A673 (cell line): Measurements from ENCODE around the gene BAIAP2L1. TPM values are rescaled to one million over a fixed set of nuclear protein-coding genes. Genes with fewer than 3 reads are reported as not detected.

Source experiments
- BruUV-seq: library from RNA; stranded (reverse); fragments of 400-500 nt; replicated peaks from 2 replicates; lab custom pipeline; 2021; lab: Mats Ljungman, UMichigan
- CTCF ChIA-PET: fragments of 300-600 bp; sonication (Branson Sonifier 250); formaldehyde crosslinking; loops from one replicate; lab custom pipeline; 2022; ENCODE audit warnings: antibody characterized with exemption; lab: Charles Lee
- POLR2A ChIA-PET: fragments of 300-600 bp; sonication (Branson Sonifier 250); formaldehyde crosslinking; loops from one replicate; lab custom pipeline; 2022; ENCODE audit warnings: antibody characterized with exemption; ENCODE audit not compliant: low non-redundant PET; lab: Charles Lee
- DNase-seq: peaks from one replicate; pipeline ENCODE4 v3.0.0-alpha.2; 2015; ENCODE audit warnings: low spot score
- H3K27ac ChIP-seq: fragments of 200-600 bp; sonication (generic); 2 replicates; pipeline ENCODE4 v1.5.1; 2016; ENCODE audit warnings: mixed run types, low read depth, mild to moderate bottlenecking, mixed read lengths, antibody characterized with exemption, low read length; ENCODE audit not compliant: poor library complexity, severe bottlenecking
- H3K27me3 ChIP-seq: fragments of 200-600 bp; sonication (generic); replicated peaks from 2 replicates; pipeline ENCODE4 v1.6.1; 2017; ENCODE audit warnings: mixed run types, low read depth, mild to moderate bottlenecking, mixed read lengths, antibody characterized with exemption, low read length; ENCODE audit not compliant: insufficient read depth, poor library complexity
- H3K36me3 ChIP-seq: fragments of 200-600 bp; sonication (generic); 2 replicates; pipeline ENCODE4 v1.6.1; 2016; ENCODE audit warnings: mixed run types, mild to moderate bottlenecking, mixed read lengths, antibody characterized with exemption, low read length; ENCODE audit not compliant: insufficient read depth, poor library complexity, severe bottlenecking
- H3K4me1 ChIP-seq: fragments of 200-600 bp; sonication (generic); 2 replicates; pipeline ENCODE4 v1.6.1; 2017; ENCODE audit warnings: mixed run types, mild to moderate bottlenecking, mixed read lengths, antibody characterized with exemption, low read length; ENCODE audit not compliant: insufficient read depth, poor library complexity, severe bottlenecking
- H3K4me3 ChIP-seq: fragments of 200-600 bp; sonication (generic); 2 replicates; pipeline ENCODE4 v1.5.1; 2016; ENCODE audit warnings: low read depth, mixed run types, mild to moderate bottlenecking, mixed read lengths, low read length; ENCODE audit not compliant: poor library complexity, severe bottlenecking
- H3K9me3 ChIP-seq: fragments of 200-600 bp; sonication (generic); 2 replicates; pipeline ENCODE4 v1.6.1; 2016; ENCODE audit warnings: mixed run types, low read depth, mild to moderate bottlenecking, mixed read lengths, antibody characterized with exemption, low read length; ENCODE audit not compliant: poor library complexity, severe bottlenecking
- CTCF ChIP-seq: fragments of 300-800, 200-600 bp; sonication (generic); conservative IDR thresholded peaks from 2 replicates; pipeline ENCODE4 v1.5.1; 2017; ENCODE audit warnings: low read depth, mild to moderate bottlenecking, antibody characterized with exemption, low read length, moderate library complexity, mixed read lengths
- EZH2 ChIP-seq: fragments of 200-600 bp; sonication (generic); IDR thresholded peaks from 2 replicates; pipeline ENCODE4 v1.6.1; 2017; ENCODE audit warnings: borderline replicate concordance, low read depth, mild to moderate bottlenecking, mixed read lengths, antibody characterized with exemption, low read length; ENCODE audit not compliant: poor library complexity, severe bottlenecking
- intact Hi-C: fragments of 100-400 bp; cut with micrococcal nuclease; formaldehyde crosslinking; loops from one replicate; pipeline ENCODE4 v1.10.0; 2022; ENCODE audit not compliant: unreplicated experiment
- total RNA-seq: library from RNA; stranded (reverse); gene quantifications from 2 replicates; pipeline ENCODE4 v1.2.3, GENCODE V29; 2021

Gene BAIAP2L1
- total RNA-seq, 1 experiment from 2014 or later, result 0.77 TPM

- no peaks in the 10 kb centered on the region for H3K9me3 ChIP-seq
- TF ChIP-seq EZH2 (no peak), CTCF (no peak)
- no TSS peak for BruUV-seq
- H3K4me1 ChIP-seq, result no peaks in the 10 kb centered on the region
- no peak overlapping the region for H3K27ac ChIP-seq
- ChIA-PET POLR2A (no interaction called here), CTCF (interaction anchor here (0.9 kb wide), 1 partner anchor 12 kb away, joined by 3 read pairs; no protein-coding TSS in a partner anchor)
- no peaks in the 10 kb centered on the region for H3K36me3 ChIP-seq
- no peak for DNase-seq
- no peaks in the 10 kb centered on the region for H3K27me3 ChIP-seq
- intact Hi-C loops, result no loop called here
- no peak overlapping the region for H3K4me3 ChIP-seq
These were observed 5.9 kb upstream of the BAIAP2L1 start for GRCh38 chr7:98406827-98407226.

- BruUV-seq, result no TSS peak
- Histone ChIP-seq H3K27ac (no peak overlapping the region), H3K4me1 (no peaks in the 10 kb centered on the region), H3K4me3 (no peak overlapping the region), H3K36me3 (no peaks in the 10 kb centered on the region), H3K9me3 (no peaks in the 10 kb centered on the region), H3K27me3 (peaks cover 2% of the 10 kb centered on the region)
- intact Hi-C loops, result no loop called here
- no peak for DNase-seq
- TF ChIP-seq EZH2 (no peak), CTCF (no peak)
- POLR2A ChIA-PET, result no interaction called here
- CTCF ChIA-PET, result no interaction called here
These were observed 4.0 kb upstream of the BAIAP2L1 start for GRCh38 chr7:98404840-98405239.

GRCh38 chr7:98399890-98400541 is 874 bp downstream of the BAIAP2L1 start:
- Histone ChIP-seq H3K36me3 (no peaks in the 10 kb centered on the region), H3K9me3 (no peaks in the 10 kb centered on the region), H3K27me3 (peaks cover 6% of the 10 kb centered on the region), H3K4me1 (no peaks in the 10 kb centered on the region), H3K27ac (no peak overlapping the region), H3K4me3 (peak overlapping the region; percentile 56)
- CTCF ChIA-PET, result no interaction called here
- no TSS peak for BruUV-seq
- POLR2A ChIA-PET, result no interaction called here
- no peak for TF ChIP-seq CTCF
- no peak for TF ChIP-seq EZH2
- DNase-seq, result no peak
- intact Hi-C loops, result no loop called here
